HepG2 (cell line): ENCODE results near the gene STRN3. TPM values are rescaled to one million over a fixed set of nuclear protein-coding genes. Genes with fewer than 3 reads are reported as not detected.
A peak's percentile ranks its signal among the peaks of the same experiment; 100 is the strongest.

Source experiments
- ARID2 ChIP-seq: sonication (generic); formaldehyde crosslinking; IDR thresholded peaks from 2 replicates; pipeline ENCODE4 v1.8.1; 2022; ENCODE audit warnings: mild to moderate bottlenecking, missing genetic modification reagents, borderline replicate concordance
- DNMT1 ChIP-seq: sonication (generic); formaldehyde crosslinking; IDR thresholded peaks from 2 replicates; pipeline ENCODE4 v1.5.1; 2020; ENCODE audit warnings: mild to moderate bottlenecking, missing genetic modification reagents
- GABPB1 ChIP-seq: IDR thresholded peaks from 2 replicates; pipeline ENCODE4 v1.6.1; 2016; ENCODE audit warnings: mild to moderate bottlenecking, missing genetic modification reagents, moderate library complexity, missing compliant biosample characterization
- HOXA3 ChIP-seq: sonication (generic); formaldehyde crosslinking; IDR thresholded peaks from 2 replicates; pipeline ENCODE4 v1.5.0; 2020; ENCODE audit warnings: missing genetic modification reagents
- HOXA5 ChIP-seq: sonication (generic); formaldehyde crosslinking; IDR thresholded peaks from 2 replicates; pipeline ENCODE4 v1.4.0; 2020; ENCODE audit warnings: missing genetic modification reagents
- MXD1 ChIP-seq: sonication (generic); formaldehyde crosslinking; IDR thresholded peaks from 2 replicates; pipeline ENCODE4 v1.4.0; 2020; ENCODE audit warnings: mild to moderate bottlenecking, missing genetic modification reagents
- NR0B2 ChIP-seq: sonication (generic); formaldehyde crosslinking; IDR thresholded peaks from 2 replicates; pipeline ENCODE4 v1.4.0; 2020; ENCODE audit warnings: mild to moderate bottlenecking, missing genetic modification reagents
- RAD21 ChIP-seq: fragments of 450-650 bp; formaldehyde crosslinking; IDR thresholded peaks from 2 replicates; pipeline ENCODE4 v1.5.0; 2020; ENCODE audit warnings: mild to moderate bottlenecking
- SOX13 ChIP-seq, 3 experiments: fragments of 450-650 bp in 1 of 3; sonication (generic) in 1 of 3; formaldehyde crosslinking in 1 of 3; IDR thresholded peaks in 2 of 3; conservative IDR thresholded peaks in 1 of 3; 2 replicates each; pipeline versions ENCODE4 v1.5.0 to v1.6.1; 2016 to 2020; ENCODE audit warnings: antibody characterized with exemption in 1 of 3, mild to moderate bottlenecking in 1 of 3, missing compliant biosample characterization in 1 of 3, missing genetic modification reagents in 1 of 3, moderate library complexity in 1 of 3
- TARDBP ChIP-seq: sonication (generic); formaldehyde crosslinking; IDR thresholded peaks from 2 replicates; pipeline ENCODE4 v1.8.0; 2022; ENCODE audit warnings: mild to moderate bottlenecking, missing genetic modification reagents
- TFE3 ChIP-seq: IDR thresholded peaks from 2 replicates; pipeline ENCODE4 v1.6.1; 2016
- ZBTB25 ChIP-seq: IDR thresholded peaks from 2 replicates; pipeline ENCODE4 v1.6.1; 2018; ENCODE audit warnings: missing genetic modification reagents
- ZBTB33 ChIP-seq: sonication (generic); formaldehyde crosslinking; IDR thresholded peaks from 2 replicates; pipeline ENCODE4 v1.4.0; 2020; ENCODE audit warnings: missing genetic modification reagents
- ZBTB49 ChIP-seq: sonication (generic); formaldehyde crosslinking; IDR thresholded peaks from 2 replicates; pipeline ENCODE4 v1.4.0; 2020; ENCODE audit warnings: missing genetic modification reagents, borderline replicate concordance
- ZMAT5 ChIP-seq: sonication (generic); formaldehyde crosslinking; IDR thresholded peaks from 2 replicates; pipeline ENCODE4 v1.5.0; 2020; ENCODE audit warnings: mild to moderate bottlenecking, low read depth, missing genetic modification reagents, borderline replicate concordance
- ZNF143 ChIP-seq: sonication (generic); formaldehyde crosslinking; IDR thresholded peaks from 2 replicates; pipeline ENCODE4 v1.4.0; 2020; ENCODE audit warnings: missing genetic modification reagents
- ZNF562 ChIP-seq: sonication (generic); formaldehyde crosslinking; IDR thresholded peaks from 2 replicates; pipeline ENCODE4 v1.8.0; 2022; ENCODE audit warnings: missing genetic modification reagents, borderline replicate concordance
- ZNF776 ChIP-seq: sonication (generic); formaldehyde crosslinking; IDR thresholded peaks from 2 replicates; pipeline ENCODE4 v1.4.0; 2020; ENCODE audit warnings: mild to moderate bottlenecking, missing genetic modification reagents
- ZZZ3 ChIP-seq: sonication (generic); formaldehyde crosslinking; IDR thresholded peaks from 2 replicates; pipeline ENCODE4 v1.4.0; 2020; ENCODE audit warnings: missing genetic modification reagents, mild to moderate bottlenecking, borderline replicate concordance
- polyA plus RNA-seq, 8 experiments: library from polyadenylated mRNA; depleted of rRNA in 3 of 8; stranded (reverse) in 7 of 8; unstranded in 1 of 8; fragments of >200 nt; fragmentation: Illumina TruSeq in 4 of 8; extraction: Trizol in 4 of 8; gene quantifications; 2 replicates each; pipeline versions ENCODE4 v1.2.1 to v1.2.3, GENCODE V29; 2011 to 2016; ENCODE audit warnings: low read depth in 4 of 8, missing spikeins in 1 of 8, mixed read lengths in 1 of 8; ENCODE audit not compliant: insufficient read depth in 1 of 8
- total RNA-seq, 5 experiments: library from RNA; depleted of rRNA; stranded (reverse); fragments of >200 nt; fragmentation: Illumina TruSeq; extraction: Trizol; gene quantifications; 2 replicates each; pipeline ENCODE4 v1.2.3, GENCODE V29; 2016; ENCODE audit warnings: low read depth in 1 of 5

The STRN3 gene
- total and polyA plus RNA-seq, 2 of the 13 experiments (the other 11 are each of a cell fraction or from before 2014, with no cell fraction given), result 49.4 to 123 TPM

GRCh38 chr14:31026450-31027235 is 464 bp upstream of the STRN3 start (continued):
- TF ChIP-seq ZNF776 (CRISPR knock-in tag) (peak; percentile 74), MXD1 (CRISPR knock-in tag) (peak; percentile 93), RAD21 (CRISPR knock-in tag) (peak; percentile 64), ARID2 (peak; percentile 75), ZNF143 (CRISPR knock-in tag) (peak; percentile 89), ZBTB25 (CRISPR knock-in tag) (peak; percentile 99), TFE3 (CRISPR knock-in tag) (peak; percentile 59), TARDBP (CRISPR knock-in tag) (no peak; the same call in none of the 2 replicates), ZZZ3 (CRISPR knock-in tag) (peak; percentile 79; the same call in 1 of the 2 replicates), DNMT1 (CRISPR knock-in tag) (no peak), NR0B2 (CRISPR knock-in tag) (0 out of 2 replicates have a peak, but pooled peaks have one; percentile 10), ZBTB49 (no peak; the same call in 1 of the 2 replicates), ZNF562 (CRISPR knock-in tag) (no peak), ZMAT5 (CRISPR knock-in tag) (no peak), GABPB1 (peak; percentile 68), HOXA3 (CRISPR knock-in tag) (peak; percentile 85), ZBTB33 (0 out of 2 replicates have a peak, but pooled peaks have one; percentile 20), SOX13 (IDR thresholded peaks at IDR 0.05) (peak; percentile 28; the same call in 1 of the 2 replicates), SOX13 (CRISPR knock-in tag; conservative IDR thresholded peaks at IDR 0.05 in 1 of 2, IDR thresholded peaks at IDR 0.05 in 1 of 2) (peak in 1 of 2 experiments; percentile 92; a peak in 3 of 4 replicates), HOXA5 (CRISPR knock-in tag) (peak; percentile 79; the same call in 1 of the 2 replicates)
